ENCODE data around the gene CPLX4.

GRCh38 chr18:59293317-59293716, 25.1 kb downstream of the CPLX4 start:
- TF ChIP-seq CTCF (IDR thresholded peaks at IDR 0.05; ENCODE audit: low read length): no peak
- TF ChIP-seq EZH2 (IDR thresholded peaks at IDR 0.05; ENCODE audit: borderline replicate concordance, low read length): no peak
